Caco-2 (cell line): ENCODE measurements around the gene NEMP2. TPM values are rescaled to one million over a fixed set of nuclear protein-coding genes. Genes with fewer than 3 reads are reported as not detected.

Source experiments
- BruUV-seq: library from RNA; stranded (reverse); fragments of 400-500 nt; replicated peaks from 2 replicates; lab custom pipeline; 2021; lab: Mats Ljungman, UMichigan
- CTCF ChIA-PET: fragments of 300-600 bp; sonication (Branson Sonifier 250); formaldehyde crosslinking; loops from one replicate; lab custom pipeline; 2022; ENCODE audit warnings: antibody characterized with exemption; lab: Charles Lee
- POLR2A ChIA-PET: fragments of 300-600 bp; sonication (Branson Sonifier 250); formaldehyde crosslinking; loops from one replicate; lab custom pipeline; 2022; ENCODE audit warnings: antibody characterized with exemption; lab: Charles Lee
- DNase-seq, 2 experiments: peaks; one replicate each; pipeline versions ENCODE4 v3.0.0 to v3.0.0-alpha.2; 2020 to 2022
- H3K27me3 ChIP-seq: replicated peaks from 2 replicates; pipeline ENCODE4 v1.6.0; 2011; ENCODE audit warnings: low read length; ENCODE audit not compliant: control insufficient read depth, insufficient read depth
- H3K36me3 ChIP-seq: 2 replicates; pipeline ENCODE4 v1.5.1; 2011; ENCODE audit warnings: low read length; ENCODE audit not compliant: control insufficient read depth, insufficient read depth
- H3K4me1 ChIP-seq: fragments of 250-450 bp; sonication (Bioruptor Pico); 2 replicates; pipeline ENCODE4 v1.5.1; 2020; ENCODE audit warnings: mild to moderate bottlenecking
- H3K4me3 ChIP-seq: 2 replicates; pipeline ENCODE4 v1.5.1; 2011; ENCODE audit warnings: low read depth, mild to moderate bottlenecking, control low read depth, low read length
- H3K9me3 ChIP-seq: fragments of 250-450 bp; sonication (Bioruptor Pico); 2 replicates; pipeline ENCODE4 v1.5.1; 2020; ENCODE audit warnings: mild to moderate bottlenecking, moderate library complexity
- H3K27ac Mint-ChIP-seq: one replicate; pipeline ENCODE4 v1.8.0; 2022; ENCODE audit warnings: mixed read lengths; ENCODE audit not compliant: unreplicated experiment
- H3K27me3 Mint-ChIP-seq: one replicate; pipeline ENCODE4 v1.8.0; 2022; ENCODE audit warnings: mixed read lengths; ENCODE audit not compliant: insufficient read depth, unreplicated experiment
- H3K36me3 Mint-ChIP-seq: one replicate; pipeline ENCODE4 v1.8.0; 2022; ENCODE audit warnings: mild to moderate bottlenecking, mixed read lengths; ENCODE audit not compliant: insufficient read depth, unreplicated experiment
- H3K4me1 Mint-ChIP-seq: one replicate; pipeline ENCODE4 v1.8.0; 2022; ENCODE audit warnings: low read depth, mixed read lengths; ENCODE audit not compliant: unreplicated experiment
- H3K4me3 Mint-ChIP-seq: one replicate; pipeline ENCODE4 v1.8.0; 2022; ENCODE audit warnings: mild to moderate bottlenecking, moderate library complexity, mixed read lengths; ENCODE audit not compliant: unreplicated experiment
- H3K9me3 Mint-ChIP-seq: one replicate; pipeline ENCODE4 v1.8.0; 2022; ENCODE audit warnings: mixed read lengths; ENCODE audit not compliant: unreplicated experiment
- intact Hi-C: fragments of 100-400 bp; cut with micrococcal nuclease; formaldehyde crosslinking; loops from one replicate; pipeline ENCODE4 v1.10.0; 2022; ENCODE audit not compliant: unreplicated experiment
- total RNA-seq: library from RNA; stranded (reverse); gene quantifications from 2 replicates; pipeline ENCODE4 v1.2.3, GENCODE V29; 2022
- TF ChIP-seq, protein P1 (sequence below), 2 experiments: fragments of 200-600 bp in 1 of 2; IDR thresholded peaks; 1 replicate in 1 of 2; 2 replicates in 1 of 2; pipeline versions ENCODE4 v1.5.1 to v1.8.0; 2011 to 2022; ENCODE audit warnings: antibody characterized with exemption in 1 of 2, control low read depth in 1 of 2, inconsistent platforms in 1 of 2, low read depth in 1 of 2, low read length in 1 of 2, mild to moderate bottlenecking in 1 of 2, moderate library complexity in 1 of 2; ENCODE audit not compliant: insufficient read depth in 1 of 2, severe bottlenecking in 1 of 2, unreplicated experiment in 1 of 2

Gene NEMP2
- total RNA-seq, 1 experiment from 2014 or later: 19.1 TPM

- TF ChIP-seq, protein P1, sequence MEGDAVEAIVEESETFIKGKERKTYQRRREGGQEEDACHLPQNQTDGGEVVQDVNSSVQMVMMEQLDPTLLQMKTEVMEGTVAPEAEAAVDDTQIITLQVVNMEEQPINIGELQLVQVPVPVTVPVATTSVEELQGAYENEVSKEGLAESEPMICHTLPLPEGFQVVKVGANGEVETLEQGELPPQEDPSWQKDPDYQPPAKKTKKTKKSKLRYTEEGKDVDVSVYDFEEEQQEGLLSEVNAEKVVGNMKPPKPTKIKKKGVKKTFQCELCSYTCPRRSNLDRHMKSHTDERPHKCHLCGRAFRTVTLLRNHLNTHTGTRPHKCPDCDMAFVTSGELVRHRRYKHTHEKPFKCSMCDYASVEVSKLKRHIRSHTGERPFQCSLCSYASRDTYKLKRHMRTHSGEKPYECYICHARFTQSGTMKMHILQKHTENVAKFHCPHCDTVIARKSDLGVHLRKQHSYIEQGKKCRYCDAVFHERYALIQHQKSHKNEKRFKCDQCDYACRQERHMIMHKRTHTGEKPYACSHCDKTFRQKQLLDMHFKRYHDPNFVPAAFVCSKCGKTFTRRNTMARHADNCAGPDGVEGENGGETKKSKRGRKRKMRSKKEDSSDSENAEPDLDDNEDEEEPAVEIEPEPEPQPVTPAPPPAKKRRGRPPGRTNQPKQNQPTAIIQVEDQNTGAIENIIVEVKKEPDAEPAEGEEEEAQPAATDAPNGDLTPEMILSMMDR (IDR thresholded peaks at IDR 0.05; ENCODE audit: insufficient read depth in 1 of 2, low read depth in 1 of 2, low read length in 1 of 2, severe bottlenecking in 1 of 2, unreplicated experiment in 1 of 2): no peak
- no peaks in the 10 kb centered on the region for H3K27me3 Mint-ChIP-seq
These were observed 40.7 kb upstream of the NEMP2 start for GRCh38 chr2:190575263-190575662.

DNA sequence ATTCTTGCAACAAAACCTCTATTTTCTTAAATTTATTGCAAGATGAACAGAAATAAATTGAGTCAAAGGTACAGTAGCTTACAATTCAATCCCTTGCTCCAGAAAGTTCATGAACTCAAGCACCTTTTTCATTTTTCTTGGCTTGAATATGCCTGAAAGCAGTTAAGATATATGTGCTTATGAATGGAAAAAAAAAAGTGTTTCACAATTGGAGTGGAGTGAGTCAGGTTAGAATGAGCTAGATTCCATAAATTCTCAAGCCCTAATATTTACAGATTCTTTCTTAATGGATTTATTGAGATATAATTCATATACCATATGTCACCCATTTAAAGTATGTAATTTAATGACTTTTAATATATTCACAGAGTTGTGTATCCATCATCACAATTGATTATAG lies 39.6 kb upstream of the NEMP2 start:
- CTCF ChIA-PET: no interaction called here
- no peak for DNase-seq

More at GRCh38 chr2:190575263-190575662, 40.7 kb upstream of the NEMP2 start:
- Mint-ChIP-seq H3K36me3 (no peaks in the 10 kb centered on the region), H3K9me3 (no peaks in the 10 kb centered on the region), H3K4me3 (no peak overlapping the region), H3K4me1 (peaks cover 41% of the 10 kb centered on the region), H3K27ac (no peak overlapping the region)
- ChIA-PET POLR2A (no interaction called here), CTCF (no interaction called here)
- no peaks in the 10 kb centered on the region for H3K36me3 ChIP-seq
- no peak for DNase-seq
- H3K9me3 ChIP-seq: no peaks in the 10 kb centered on the region
- H3K4me1 ChIP-seq: peaks cover 34% of the 10 kb centered on the region
- H3K4me3 ChIP-seq: no peak overlapping the region
- H3K27me3 ChIP-seq: no peaks in the 10 kb centered on the region
- BruUV-seq: no TSS peak
- intact Hi-C loops: no loop called here

GRCh38 chr2:190572246-190572645 lies 37.7 kb upstream of the NEMP2 start:
- H3K9me3 Mint-ChIP-seq: peaks cover 19% of the 10 kb centered on the region
- TF ChIP-seq, protein P1 (IDR thresholded peaks at IDR 0.05; ENCODE audit: insufficient read depth in 1 of 2, low read depth in 1 of 2, low read length in 1 of 2, severe bottlenecking in 1 of 2, unreplicated experiment in 1 of 2): no peak
- H3K4me3 Mint-ChIP-seq: no peak overlapping the region
- CTCF ChIA-PET: interaction anchor here (0.6 kb wide), 1 partner anchor 317 kb away, joined by 3 read pairs; no protein-coding TSS in a partner anchor
- no peak overlapping the region for H3K4me3 ChIP-seq
- no peak for DNase-seq
- no TSS peak for BruUV-seq
- POLR2A ChIA-PET: interaction anchor here (0.8 kb wide), 1 partner anchor 172 kb away, joined by 3 read pairs; no protein-coding TSS in a partner anchor
- H3K36me3 ChIP-seq: no peaks in the 10 kb centered on the region
- intact Hi-C loops: no loop called here
- H3K9me3 ChIP-seq: peaks cover 6% of the 10 kb centered on the region; the same call in 1 of the 2 replicates
- H3K36me3 Mint-ChIP-seq: no peaks in the 10 kb centered on the region
- peaks cover 7% of the 10 kb centered on the region for H3K4me1 ChIP-seq
- no peaks in the 10 kb centered on the region for H3K27me3 Mint-ChIP-seq
- H3K4me1 Mint-ChIP-seq: peaks cover 19% of the 10 kb centered on the region
- H3K27me3 ChIP-seq: no peaks in the 10 kb centered on the region
- H3K27ac Mint-ChIP-seq: no peak overlapping the region

More for the DNA sequence above, 39.6 kb upstream of the NEMP2 start:
- no peak overlapping the region for H3K4me3 Mint-ChIP-seq
- H3K27me3 Mint-ChIP-seq: no peaks in the 10 kb centered on the region
- Histone ChIP-seq H3K36me3 (no peaks in the 10 kb centered on the region), H3K4me1 (peaks cover 23% of the 10 kb centered on the region), H3K4me3 (no peak overlapping the region), H3K27me3 (no peaks in the 10 kb centered on the region), H3K9me3 (no peaks in the 10 kb centered on the region)
- no peaks in the 10 kb centered on the region for H3K9me3 Mint-ChIP-seq
- H3K36me3 Mint-ChIP-seq: no peaks in the 10 kb centered on the region
- H3K27ac Mint-ChIP-seq: no peak overlapping the region
- no TSS peak for BruUV-seq
- POLR2A ChIA-PET: no interaction called here
- intact Hi-C loops: no loop called here
- TF ChIP-seq, protein P1 (IDR thresholded peaks at IDR 0.05; ENCODE audit: insufficient read depth in 1 of 2, low read depth in 1 of 2, low read length in 1 of 2, severe bottlenecking in 1 of 2, unreplicated experiment in 1 of 2): no peak
- peaks cover 32% of the 10 kb centered on the region for H3K4me1 Mint-ChIP-seq
